Adrenal gland (tissue), 5 donors: ENCODE results near the gene ITCH.

Experiments
- CTCF ChIP-seq, 6 experiments: fragments of 450-650 bp in 4 of 6; fragments of 200-600 bp in 2 of 6; sonication (generic) in 1 of 6; IDR thresholded peaks; 1 replicate in 5 of 6; 2 replicates in 1 of 6; pipeline versions ENCODE4 v1.5.1 to v1.8.0; 2016 to 2021; ENCODE audit warnings: antibody characterized with exemption in 6 of 6, mild to moderate bottlenecking in 2 of 6, moderate library complexity in 1 of 6
- POLR2A ChIP-seq, 2 donors: fragments of 450-650 bp; IDR thresholded peaks; one replicate each; pipeline ENCODE4 v1.6.1; 2017; ENCODE audit warnings: antibody characterized with exemption in 2 of 2, mild to moderate bottlenecking in 2 of 2, moderate library complexity in 1 of 2
- donor health status: DM: no; HTN: no; CAD: no.

- TF ChIP-seq CTCF (IDR thresholded peaks at IDR 0.05) (no peak), POLR2A (IDR thresholded peaks at IDR 0.05) (no peak)
Observed at GRCh38 chr20:34412453-34412852, 49.4 kb downstream of the ITCH start.
